NCI-H446 (cell line): ENCODE data around the gene MPP3.

Source experiments
- DNase-seq, 2 experiments: peaks; one replicate each; lab custom pipeline; 2025; lab: John Stamatoyannopoulos, UW

The MPP3 gene

GRCh38 chr17:43832168-43832975, 574 bp downstream of the MPP3 start:
- DNase-seq: peak in 1 of 2 experiments; percentile 35

GRCh38 chr17:43831633-43832032, 1.3 kb downstream of the MPP3 start:
- no peak for DNase-seq

- no peak for DNase-seq
Measured at GRCh38 chr17:43830510-43831140, 2.3 kb downstream of the MPP3 start.

GRCh38 chr17:43829738-43830137, 3.2 kb downstream of the MPP3 start:
- no peak for DNase-seq

GRCh38 chr17:43827596-43827995, 5.3 kb downstream of the MPP3 start:
- no peak for DNase-seq

- DNase-seq: no peak
Measured at GRCh38 chr17:43826206-43826605, 6.7 kb downstream of the MPP3 start.

- no peak for DNase-seq
Measured at GRCh38 chr17:43825567-43825966, 7.4 kb downstream of the MPP3 start.

GRCh38 chr17:43823350-43824084, 9.4 kb downstream of the MPP3 start:
- DNase-seq: no peak

- DNase-seq: no peak
Measured at GRCh38 chr17:43822570-43823190, 10.3 kb downstream of the MPP3 start.

GRCh38 chr17:43820759-43821158, 12.2 kb downstream of the MPP3 start:
- DNase-seq: no peak

GRCh38 chr17:43818966-43819365, 14.0 kb downstream of the MPP3 start:
- no peak for DNase-seq

- no peak for DNase-seq
Measured at GRCh38 chr17:43817826-43818225, 15.1 kb downstream of the MPP3 start.

- DNase-seq: no peak
Measured at GRCh38 chr17:43816336-43817320, 16.3 kb downstream of the MPP3 start.

GRCh38 chr17:43814714-43815113, 18.2 kb downstream of the MPP3 start:
- DNase-seq: no peak

- DNase-seq: no peak
Measured at GRCh38 chr17:43814026-43814425, 18.9 kb downstream of the MPP3 start.

GRCh38 chr17:43813386-43813785, 19.6 kb downstream of the MPP3 start:
- DNase-seq: no peak

- DNase-seq: no peak
Measured at GRCh38 chr17:43812396-43813265, 20.3 kb downstream of the MPP3 start.

GRCh38 chr17:43810823-43811222, 22.1 kb downstream of the MPP3 start:
- DNase-seq: no peak

- DNase-seq: no peak
Measured at GRCh38 chr17:43810226-43810715, 22.7 kb downstream of the MPP3 start.

GRCh38 chr17:43809121-43809520, 23.8 kb downstream of the MPP3 start:
- no peak for DNase-seq
